NCI-H2081 (cell line): ENCODE results near the gene ADAMTS20.
"Not testable (repeated sequence)": the region's sequence is repeated elsewhere in the genome, so short reads cannot be mapped to it uniquely, and the experiment has no call there.

Source experiments
- DNase-seq, 2 experiments: peaks; one replicate each; lab custom pipeline; 2025; lab: John Stamatoyannopoulos, UW

The ADAMTS20 gene

GRCh38 chr12:43360001-43360400 is 192.0 kb downstream of the ADAMTS20 start:
- DNase-seq = not testable (repeated sequence)

DNA sequence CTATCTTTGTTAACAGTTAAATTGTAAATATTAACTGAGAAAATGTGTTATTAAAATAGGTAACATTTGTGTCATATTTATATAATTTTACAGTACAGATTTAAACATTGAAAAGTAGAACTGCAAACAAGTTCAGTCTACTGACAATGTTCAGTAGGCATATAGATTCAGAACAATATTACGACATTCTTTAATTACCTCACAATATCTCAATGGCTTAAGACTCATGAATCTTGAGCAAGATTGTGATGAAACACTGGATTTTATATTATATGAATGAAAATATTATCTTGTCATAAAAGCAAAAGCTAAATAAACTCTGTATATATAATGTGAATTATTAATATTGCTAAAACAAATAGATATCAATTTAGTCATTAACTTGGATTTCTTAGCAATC is 194.9 kb downstream of the ADAMTS20 start:
- DNase-seq = no peak

GRCh38 chr12:43352001-43352400 is 200.0 kb downstream of the ADAMTS20 start:
- no peak for DNase-seq

GRCh38 chr12:43349863-43350262 is 202.1 kb downstream of the ADAMTS20 start:
- DNase-seq = no peak

- no peak for DNase-seq
Measured at GRCh38 chr12:43348221-43348620, 203.8 kb downstream of the ADAMTS20 start.

DNA sequence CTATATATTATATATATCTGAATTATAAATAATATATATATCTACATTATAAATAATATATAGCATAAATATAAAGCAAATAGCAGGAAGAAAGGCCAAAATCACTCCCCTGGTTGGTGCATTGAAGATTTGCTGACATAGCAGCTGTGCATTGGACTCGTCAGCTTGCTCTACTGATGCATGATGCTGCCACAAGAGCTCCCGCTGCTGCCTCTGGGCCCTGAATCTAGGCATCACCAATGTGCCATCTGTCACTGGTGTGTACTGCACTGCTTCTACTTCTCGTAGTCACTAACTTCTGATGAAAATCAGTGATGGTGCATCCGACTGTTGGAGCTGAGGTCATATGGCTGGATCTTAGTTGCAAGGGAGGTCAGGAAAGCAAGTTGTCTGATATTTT is 205.0 kb downstream of the ADAMTS20 start:
- no peak for DNase-seq

DNA sequence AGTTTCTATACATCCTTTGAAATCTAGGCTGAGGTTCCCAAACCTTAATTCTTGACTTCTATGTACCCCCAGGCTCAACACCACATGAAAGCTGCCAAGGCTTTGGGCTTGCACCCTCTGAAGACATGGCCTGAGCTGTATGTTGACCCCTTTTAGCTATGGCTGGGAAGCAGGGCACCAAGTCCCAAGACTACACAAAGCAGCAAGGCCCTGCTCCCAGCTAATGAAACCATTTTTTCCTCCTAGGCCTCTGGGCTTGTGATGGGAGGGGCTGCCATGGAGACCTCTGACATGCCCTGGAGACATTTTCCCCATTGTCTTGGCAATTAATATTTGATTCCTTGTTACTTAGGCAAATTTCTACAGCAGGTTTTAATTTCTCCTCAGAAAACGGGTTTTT is 207.0 kb downstream of the ADAMTS20 start:
- DNase-seq = no peak

- DNase-seq = not testable (repeated sequence)
Measured at GRCh38 chr12:43341785-43342313, 210.2 kb downstream of the ADAMTS20 start.

DNA sequence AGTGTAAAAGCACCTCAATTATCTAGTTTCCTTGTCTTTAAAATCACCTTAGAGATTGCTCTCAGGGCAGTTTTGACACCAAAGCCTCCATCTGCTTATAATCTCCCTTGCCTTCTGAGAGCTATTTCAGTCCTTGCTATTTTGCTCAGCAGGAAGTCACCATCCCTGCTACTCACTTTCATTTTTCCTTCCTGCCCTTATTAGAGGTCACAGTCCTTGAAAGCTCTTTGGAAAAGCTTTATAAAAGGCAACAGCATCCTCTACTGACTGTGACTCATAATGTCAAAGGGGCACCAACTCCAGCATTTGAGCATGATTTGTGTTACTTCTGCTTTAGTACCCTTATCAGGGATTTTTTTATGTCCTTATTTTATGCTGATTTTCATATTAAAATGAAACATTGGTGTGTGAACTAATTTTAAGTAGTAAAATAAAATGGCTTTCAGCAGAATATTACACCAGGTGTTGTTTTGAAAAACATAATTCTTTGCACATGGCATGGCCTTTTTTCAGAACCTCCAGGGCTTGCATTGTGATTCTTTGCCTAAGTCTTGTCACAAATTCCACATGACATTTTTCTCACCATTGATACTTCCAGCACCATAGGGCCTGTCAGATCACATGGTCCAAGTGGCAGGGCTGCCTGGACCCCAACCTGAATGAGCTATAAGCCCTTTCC is 213.0 kb downstream of the ADAMTS20 start:
- DNase-seq = peak; percentile 43 to 73

DNA sequence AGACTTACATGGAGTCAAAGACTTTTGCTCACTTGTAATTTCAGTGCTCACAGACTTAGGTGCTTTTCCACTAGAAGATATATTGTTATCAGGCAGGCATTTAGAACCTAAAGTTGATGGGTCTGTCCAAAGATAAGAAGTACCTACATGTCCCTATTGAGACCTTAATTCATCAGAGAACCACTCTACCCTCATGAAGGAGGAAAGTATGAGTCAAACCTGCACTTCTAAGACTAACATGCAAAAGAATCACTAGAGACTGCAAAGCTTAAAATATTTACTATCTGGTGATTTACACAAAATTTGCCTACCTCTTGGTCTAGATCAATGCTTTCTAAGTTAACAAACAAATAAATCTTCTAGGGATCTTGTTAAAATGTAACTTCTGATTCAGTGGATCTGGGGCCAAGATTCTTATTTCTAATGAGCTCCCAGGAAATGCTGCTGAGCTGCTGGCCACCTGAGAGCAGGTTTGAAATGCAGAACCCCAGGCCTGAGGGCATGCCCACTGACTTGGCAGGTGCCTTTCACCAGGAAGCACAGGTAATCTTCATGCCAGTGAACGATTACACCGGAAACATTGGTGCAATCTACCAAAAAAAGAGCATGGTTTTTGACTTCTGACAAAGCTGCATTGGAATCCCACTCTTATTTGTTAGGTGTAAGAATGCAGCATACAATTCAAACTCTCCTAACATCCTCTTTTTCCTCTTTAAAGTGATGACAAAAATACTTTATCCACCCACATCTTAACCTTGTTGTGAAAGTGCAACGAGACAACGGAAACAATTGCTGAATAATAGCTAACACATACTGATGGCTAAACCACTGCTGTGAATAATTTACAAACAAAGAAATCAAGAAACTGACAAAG is 214.2 kb downstream of the ADAMTS20 start:
- DNase-seq = no peak

DNA sequence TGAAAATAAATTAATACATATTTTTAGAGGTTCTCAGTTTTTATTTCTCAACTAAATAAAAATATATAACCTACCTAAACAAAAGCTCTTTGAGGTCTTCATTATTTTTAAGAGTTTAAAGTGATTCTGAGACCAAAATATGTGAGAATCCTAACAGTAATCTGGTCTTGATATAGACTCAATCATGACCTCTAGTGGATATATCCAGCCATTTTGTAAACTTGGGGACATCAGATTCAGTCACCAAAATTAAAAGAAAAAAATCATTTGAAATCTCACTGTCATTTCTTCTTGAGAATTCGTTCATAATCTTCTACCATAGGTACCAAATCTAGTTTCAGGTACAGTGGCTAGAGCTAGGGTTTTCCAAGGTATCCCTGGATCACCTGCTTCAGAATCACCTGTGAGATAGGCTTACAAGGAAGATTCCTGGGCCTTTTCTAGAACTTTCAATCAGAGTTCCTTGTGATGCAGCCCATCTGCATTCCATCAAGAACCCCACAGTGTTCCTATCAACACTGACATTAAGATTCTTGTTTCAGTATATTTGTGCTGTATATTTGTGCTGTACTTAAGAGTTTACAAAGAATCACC is 214.9 kb downstream of the ADAMTS20 start:
- peak in 1 of 2 experiments; percentile 21 for DNase-seq

GRCh38 chr12:43333644-43334043 is 218.4 kb downstream of the ADAMTS20 start:
- no peak for DNase-seq

DNA sequence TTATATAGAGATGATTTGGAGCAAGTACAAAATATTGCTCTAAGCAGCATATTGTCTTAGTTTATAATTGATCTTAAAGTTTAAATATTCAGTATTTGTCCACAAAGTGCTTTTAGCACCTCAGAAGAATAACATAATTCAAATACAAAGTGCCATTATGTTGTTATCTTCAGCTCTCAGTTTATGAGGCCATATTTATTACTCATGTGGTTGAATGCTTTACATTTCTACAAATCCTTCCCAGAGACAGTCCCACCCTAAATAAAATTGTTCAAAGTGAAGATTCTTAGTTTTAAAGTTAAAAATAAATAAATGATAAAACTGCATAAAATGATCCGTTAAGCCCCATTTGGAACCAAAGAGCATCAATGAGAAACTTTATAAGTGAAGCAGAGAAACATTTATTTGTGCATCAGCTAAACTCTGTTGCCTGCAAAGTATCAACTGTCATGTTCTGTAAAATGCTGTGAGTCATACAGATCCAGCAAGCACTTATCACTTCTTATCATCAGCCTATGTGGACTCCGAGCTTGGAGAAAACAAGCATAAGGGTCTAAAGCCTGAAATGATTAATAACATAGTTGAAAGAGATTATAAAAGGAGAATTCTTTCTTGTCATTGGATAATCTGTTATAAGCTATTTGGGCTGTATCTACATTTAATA is 218.9 kb downstream of the ADAMTS20 start:
- no peak for DNase-seq

DNA sequence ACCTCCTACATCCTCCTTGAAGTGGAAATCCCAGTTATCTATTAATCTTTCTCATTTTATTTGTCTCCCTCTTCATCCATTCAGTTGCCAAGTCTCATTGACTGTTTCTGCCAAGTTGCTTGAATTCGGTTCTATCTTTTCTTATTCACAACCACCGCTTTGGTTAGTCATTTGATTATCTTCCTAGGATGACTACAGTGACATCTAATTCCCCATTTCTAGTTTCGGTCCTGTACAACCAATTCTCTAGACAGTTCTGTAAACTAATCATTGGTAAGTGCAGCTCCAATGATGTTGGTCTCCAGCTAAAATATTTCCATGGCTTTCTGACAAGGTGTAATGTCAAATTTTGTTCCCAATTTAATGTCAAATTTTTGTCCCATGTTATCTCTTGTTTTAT is 220.1 kb downstream of the ADAMTS20 start:
- no peak for DNase-seq

DNA sequence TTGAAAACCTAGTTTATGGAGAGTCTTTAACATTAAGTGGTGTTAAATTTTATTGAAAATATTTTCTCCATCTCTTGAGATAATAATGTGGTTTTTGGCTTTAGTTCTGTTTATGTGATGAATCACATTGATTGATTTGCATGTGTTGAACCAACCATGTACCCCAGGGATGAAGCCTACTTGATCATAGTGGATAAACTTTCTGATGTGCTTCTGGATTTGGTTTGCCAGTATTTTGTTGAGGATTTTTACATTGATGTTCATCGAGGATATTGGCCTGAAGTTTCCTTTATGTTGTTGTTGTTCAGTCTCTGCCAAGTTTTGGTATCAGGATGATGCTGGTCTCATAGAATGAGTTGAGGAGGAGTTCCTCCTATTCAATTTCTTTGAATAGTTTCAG is 222.6 kb downstream of the ADAMTS20 start:
- no peak for DNase-seq

DNA sequence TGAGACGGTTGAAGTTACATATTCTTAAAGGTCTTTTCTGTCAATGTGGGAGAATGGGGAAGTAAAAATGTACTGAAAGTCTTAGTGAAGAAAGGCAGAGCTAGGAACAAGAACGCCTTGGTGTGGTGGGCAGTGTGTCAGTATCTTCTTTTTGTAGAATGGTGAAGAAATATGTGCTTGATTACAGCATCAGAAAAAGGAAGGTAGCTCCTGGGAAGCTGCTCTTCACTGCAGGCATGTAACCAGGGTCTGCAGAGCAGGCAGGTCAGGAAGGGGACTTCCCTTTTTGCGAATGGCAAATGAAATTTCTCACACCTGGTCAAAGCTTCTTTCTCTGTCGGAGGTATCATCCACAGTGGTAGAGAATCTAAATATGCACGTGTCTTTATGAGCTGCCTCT is 226.2 kb downstream of the ADAMTS20 start:
- no peak for DNase-seq

DNA sequence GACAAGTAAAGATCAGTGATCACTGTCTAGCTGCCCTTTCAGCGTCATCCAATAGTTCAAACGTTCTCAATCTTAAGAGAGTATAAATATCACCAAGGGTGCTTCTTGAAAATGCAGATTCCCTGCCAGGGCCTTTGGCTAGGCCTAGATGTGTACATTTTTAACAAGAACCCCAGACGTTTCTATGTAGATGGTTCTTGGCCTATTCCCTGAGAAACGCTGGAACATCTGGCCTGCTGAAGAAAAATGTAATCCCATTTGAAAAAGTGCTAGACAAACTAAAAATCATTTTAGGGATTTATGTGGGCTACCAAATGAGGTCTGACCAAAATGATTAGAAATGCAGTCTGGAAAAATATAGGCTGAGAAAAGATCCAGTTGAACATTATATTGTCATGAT is 231.7 kb downstream of the ADAMTS20 start:
- DNase-seq = no peak

- no peak for DNase-seq
Measured at GRCh38 chr12:43318021-43318420, 234.0 kb downstream of the ADAMTS20 start.

GRCh38 chr12:43317156-43317555 is 234.8 kb downstream of the ADAMTS20 start:
- no peak for DNase-seq

- no peak for DNase-seq
Measured at GRCh38 chr12:43316520-43316919, 235.5 kb downstream of the ADAMTS20 start.

- DNase-seq = no peak
Measured at GRCh38 chr12:43315961-43316360, 236.0 kb downstream of the ADAMTS20 start.

- DNase-seq = no peak
Measured at GRCh38 chr12:43312991-43313505, 239.0 kb downstream of the ADAMTS20 start.
